Fibroblast of lung (primary cell): ENCODE results near the gene GLIPR1L2. TPM values are rescaled to one million over a fixed set of nuclear protein-coding genes. Genes with fewer than 3 reads are reported as not detected.

Experiments
- DNase-seq, 2 donors: peaks; one replicate each; pipeline versions ENCODE4 v3.0.0 to v3.0.0-alpha.2; 2010; ENCODE audit warnings: low read depth in 2 of 2
- H2AFZ ChIP-seq: 2 replicates; pipeline ENCODE4 v1.5.1; 2012; ENCODE audit warnings: low read length, control low read depth, inconsistent platforms
- H3K27ac ChIP-seq: 2 replicates; pipeline ENCODE4 v1.5.1; 2011; ENCODE audit warnings: low read length, control low read depth; ENCODE audit not compliant: insufficient read depth
- H3K27me3 ChIP-seq: 2 replicates; pipeline ENCODE4 v1.5.1; 2011; ENCODE audit warnings: mild to moderate bottlenecking, low read length; ENCODE audit not compliant: control insufficient read depth, insufficient read depth
- H3K36me3 ChIP-seq: 2 replicates; pipeline ENCODE4 v1.5.1; 2011; ENCODE audit warnings: low read length; ENCODE audit not compliant: control insufficient read depth, insufficient read depth
- H3K4me1 ChIP-seq: 2 replicates; pipeline ENCODE4 v1.5.1; 2011; ENCODE audit warnings: low read length; ENCODE audit not compliant: control insufficient read depth, insufficient read depth; ENCODE audit errors: extremely low read depth
- H3K4me2 ChIP-seq: 2 replicates; pipeline ENCODE4 v1.5.1; 2011; ENCODE audit warnings: low read length, control low read depth; ENCODE audit not compliant: insufficient read depth; ENCODE audit errors: extremely low read depth
- H3K4me3 ChIP-seq, 4 experiments: fragments of 200-600 bp in 1 of 4; sonication (generic) in 1 of 4; replicated peaks in 1 of 4; 2 replicates each; pipeline ENCODE4 v1.5.1; 2011 to 2016; ENCODE audit warnings: low read length in 4 of 4, low read depth in 3 of 4, mild to moderate bottlenecking in 3 of 4, control low read depth in 2 of 4, inconsistent platforms in 1 of 4, mixed read lengths in 1 of 4; ENCODE audit not compliant: insufficient read depth in 1 of 4; ENCODE audit errors: control extremely low read depth in 1 of 4
- H3K79me2 ChIP-seq: 2 replicates; pipeline ENCODE4 v1.5.1; 2012; ENCODE audit warnings: mild to moderate bottlenecking, low read length, inconsistent platforms; ENCODE audit not compliant: control insufficient read depth, insufficient read depth
- H3K9ac ChIP-seq: 2 replicates; pipeline ENCODE4 v1.5.1; 2011; ENCODE audit warnings: mild to moderate bottlenecking, low read length, control low read depth; ENCODE audit not compliant: insufficient read depth
- H3K9me3 ChIP-seq: 2 replicates; pipeline ENCODE4 v1.5.1; 2012; ENCODE audit warnings: low read depth, low read length; ENCODE audit not compliant: control insufficient read depth, insufficient read depth
- H4K20me1 ChIP-seq: 2 replicates; pipeline ENCODE4 v1.5.1; 2011; ENCODE audit warnings: low read length; ENCODE audit not compliant: control insufficient read depth, insufficient read depth; ENCODE audit errors: extremely low read depth
- EZH2 ChIP-seq: IDR thresholded peaks from 2 replicates; pipeline ENCODE4 v1.5.1; 2012; ENCODE audit warnings: low read length, control low read depth, mild to moderate bottlenecking; ENCODE audit errors: missing control alignments
- polyA plus RNA-seq, 2 donors: library from polyadenylated mRNA; depleted of rRNA in 1 of 2; stranded (reverse) in 1 of 2; unstranded in 1 of 2; fragments of >200 nt; gene quantifications; 2 replicates each; pipeline ENCODE4 v1.2.1, GENCODE V29; 2011 to 2012; ENCODE audit warnings: missing spikeins in 1 of 2
- total RNA-seq: library from RNA; depleted of rRNA; stranded (reverse); fragments of >200 nt; gene quantifications from 2 replicates; pipeline ENCODE4 v1.2.1, GENCODE V29; 2014
- TF ChIP-seq, protein P1 (sequence below), 2 donors: IDR thresholded peaks in 1 of 2; conservative IDR thresholded peaks in 1 of 2; 1 replicate in 1 of 2; 2 replicates in 1 of 2; pipeline ENCODE4 v1.5.1; 2011 to 2012; ENCODE audit warnings: low read length in 2 of 2, control low read depth in 1 of 2, inconsistent platforms in 1 of 2, low read depth in 1 of 2, mild to moderate bottlenecking in 1 of 2

Gene GLIPR1L2
- total and polyA plus RNA-seq, 2 donors (not counting 1 experiment from before 2014, with no cell fraction given): 0.33 TPM

- no peaks in the 10 kb centered on the region for H3K9me3 ChIP-seq
Observed at GRCh38 chr12:75349946-75350345, 40.9 kb upstream of the GLIPR1L2 start.

GRCh38 chr12:75350413-75350812, 40.5 kb upstream of the GLIPR1L2 start:
- no peak overlapping the region for H3K4me3 ChIP-seq
- no peak for TF ChIP-seq EZH2
- TF ChIP-seq, protein P1, sequence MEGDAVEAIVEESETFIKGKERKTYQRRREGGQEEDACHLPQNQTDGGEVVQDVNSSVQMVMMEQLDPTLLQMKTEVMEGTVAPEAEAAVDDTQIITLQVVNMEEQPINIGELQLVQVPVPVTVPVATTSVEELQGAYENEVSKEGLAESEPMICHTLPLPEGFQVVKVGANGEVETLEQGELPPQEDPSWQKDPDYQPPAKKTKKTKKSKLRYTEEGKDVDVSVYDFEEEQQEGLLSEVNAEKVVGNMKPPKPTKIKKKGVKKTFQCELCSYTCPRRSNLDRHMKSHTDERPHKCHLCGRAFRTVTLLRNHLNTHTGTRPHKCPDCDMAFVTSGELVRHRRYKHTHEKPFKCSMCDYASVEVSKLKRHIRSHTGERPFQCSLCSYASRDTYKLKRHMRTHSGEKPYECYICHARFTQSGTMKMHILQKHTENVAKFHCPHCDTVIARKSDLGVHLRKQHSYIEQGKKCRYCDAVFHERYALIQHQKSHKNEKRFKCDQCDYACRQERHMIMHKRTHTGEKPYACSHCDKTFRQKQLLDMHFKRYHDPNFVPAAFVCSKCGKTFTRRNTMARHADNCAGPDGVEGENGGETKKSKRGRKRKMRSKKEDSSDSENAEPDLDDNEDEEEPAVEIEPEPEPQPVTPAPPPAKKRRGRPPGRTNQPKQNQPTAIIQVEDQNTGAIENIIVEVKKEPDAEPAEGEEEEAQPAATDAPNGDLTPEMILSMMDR (conservative IDR thresholded peaks at IDR 0.05 in 1 of 2, IDR thresholded peaks at IDR 0.05 in 1 of 2; ENCODE audit: low read depth in 1 of 2, low read length in 2 of 2): no peak
- no peak overlapping the region for H3K9ac ChIP-seq
- no peaks in the 10 kb centered on the region for H3K36me3 ChIP-seq
- no peak overlapping the region for H3K27ac ChIP-seq
- no peak overlapping the region for H3K4me2 ChIP-seq
- H3K27me3 ChIP-seq: no peaks in the 10 kb centered on the region
- DNase-seq: no peak
- H3K9me3 ChIP-seq: no peaks in the 10 kb centered on the region
- no peak overlapping the region for H2AFZ ChIP-seq
- H3K4me1 ChIP-seq: no peaks in the 10 kb centered on the region
- H4K20me1 ChIP-seq: no peaks in the 10 kb centered on the region
- no peaks in the 10 kb centered on the region for H3K79me2 ChIP-seq

More at GRCh38 chr12:75349946-75350345, 40.9 kb upstream of the GLIPR1L2 start:
- H3K9ac ChIP-seq: no peak overlapping the region
- H3K4me3 ChIP-seq: no peak overlapping the region
- H2AFZ ChIP-seq: no peak overlapping the region
- no peaks in the 10 kb centered on the region for H3K27me3 ChIP-seq
- no peak overlapping the region for H3K27ac ChIP-seq
- H4K20me1 ChIP-seq: no peaks in the 10 kb centered on the region
- H3K4me2 ChIP-seq: no peak overlapping the region
- DNase-seq: no peak
- H3K36me3 ChIP-seq: no peaks in the 10 kb centered on the region
- TF ChIP-seq, protein P1 (conservative IDR thresholded peaks at IDR 0.05 in 1 of 2, IDR thresholded peaks at IDR 0.05 in 1 of 2; ENCODE audit: low read depth in 1 of 2, low read length in 2 of 2): no peak
- TF ChIP-seq EZH2: no peak
- no peaks in the 10 kb centered on the region for H3K4me1 ChIP-seq
- H3K79me2 ChIP-seq: no peaks in the 10 kb centered on the region

DNA sequence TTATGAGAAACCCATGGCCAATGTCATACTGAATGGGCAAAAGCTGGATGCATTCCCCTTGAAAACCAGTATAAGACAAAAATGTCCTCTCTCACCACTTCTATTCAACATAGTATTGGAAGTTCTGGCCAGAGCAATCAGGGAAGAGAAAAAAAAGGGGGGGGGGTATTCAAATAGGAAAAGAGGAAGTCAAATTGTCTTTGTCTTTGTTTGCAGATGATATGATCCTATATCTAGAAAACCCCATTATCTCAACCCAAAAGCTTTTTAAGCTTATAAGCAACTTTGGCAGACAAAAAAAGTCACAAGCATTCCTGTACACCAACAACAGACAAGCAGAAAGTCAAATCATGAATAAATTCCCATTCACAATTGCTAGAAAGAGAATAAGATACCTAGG, 36.9 kb upstream of the GLIPR1L2 start:
- H3K79me2 ChIP-seq: no peaks in the 10 kb centered on the region
- no peaks in the 10 kb centered on the region for H3K4me1 ChIP-seq
- H4K20me1 ChIP-seq: no peaks in the 10 kb centered on the region
- no peak overlapping the region for H3K27ac ChIP-seq
- no peak overlapping the region for H3K4me2 ChIP-seq
- no peaks in the 10 kb centered on the region for H3K27me3 ChIP-seq
- H3K9me3 ChIP-seq: no peaks in the 10 kb centered on the region
- TF ChIP-seq, protein P1 (conservative IDR thresholded peaks at IDR 0.05 in 1 of 2, IDR thresholded peaks at IDR 0.05 in 1 of 2; ENCODE audit: low read depth in 1 of 2, low read length in 2 of 2): no peak
- TF ChIP-seq EZH2: no peak
- H2AFZ ChIP-seq: no peak overlapping the region
- H3K4me3 ChIP-seq: no peak overlapping the region
- H3K9ac ChIP-seq: no peak overlapping the region
- no peaks in the 10 kb centered on the region for H3K36me3 ChIP-seq
- DNase-seq: no peak
